K562 (cell line): ENCODE data around the gene NEU1. TPM values are rescaled to one million over a fixed set of nuclear protein-coding genes. Genes with fewer than 3 reads are reported as not detected.

Source experiments
- BRD9 ChIP-seq: fragments of 450-650 bp; IDR thresholded peaks from 2 replicates; pipeline ENCODE4 v1.6.1; 2018; ENCODE audit warnings: low read depth; ENCODE audit not compliant: partially characterized antibody
- CEBPG ChIP-seq, 3 experiments: fragments of 200-800 bp in 1 of 3; sonication (Bioruptor generic) in 1 of 3; sonication (generic) in 1 of 3; formaldehyde crosslinking in 1 of 3; IDR thresholded peaks in 2 of 3; conservative IDR thresholded peaks in 1 of 3; 2 replicates each; pipeline versions ENCODE4 v1.6.1 to v1.8.0; 2016 to 2022; ENCODE audit warnings: missing compliant biosample characterization in 2 of 3, missing genetic modification characterization in 2 of 3, mild to moderate bottlenecking in 1 of 3, missing genetic modification reagents in 1 of 3
- ETV5 ChIP-seq: sonication (generic); formaldehyde crosslinking; IDR thresholded peaks from 2 replicates; pipeline ENCODE4 v1.4.0; 2020; ENCODE audit warnings: low read depth, mild to moderate bottlenecking, missing genetic modification reagents
- GATAD2B ChIP-seq: fragments of 450-650 bp; IDR thresholded peaks from 2 replicates; pipeline ENCODE4 v1.6.1; 2017; ENCODE audit warnings: mild to moderate bottlenecking, borderline replicate concordance
- MED1 ChIP-seq: sonication (generic); formaldehyde crosslinking; IDR thresholded peaks from 2 replicates; pipeline ENCODE4 v1.8.1; 2023; ENCODE audit warnings: missing genetic modification reagents, borderline replicate concordance
- POLR2AphosphoS2 ChIP-seq: IDR thresholded peaks from 2 replicates; pipeline ENCODE4 v1.6.1; 2012; ENCODE audit warnings: low read length, improper control_type of control experiment
- SMARCA4 ChIP-seq: fragments of 450-650 bp; IDR thresholded peaks from 2 replicates; pipeline ENCODE4 v1.6.1; 2016
- TAF7 ChIP-seq: fragments of 450-650 bp; IDR thresholded peaks from 2 replicates; pipeline ENCODE4 v1.6.1; 2016; ENCODE audit warnings: missing genetic modification characterization, missing compliant biosample characterization
- TRIM28 ChIP-seq: fragments of 450-650 bp; IDR thresholded peaks from 2 replicates; pipeline ENCODE4 v1.6.1; 2017
- ZNF561 ChIP-seq: fragments of 450-650 bp; formaldehyde crosslinking; conservative IDR thresholded peaks from 2 replicates; pipeline ENCODE4 v1.4.0; 2020; ENCODE audit warnings: mild to moderate bottlenecking, moderate library complexity
- polyA plus RNA-seq, 8 experiments: library from polyadenylated mRNA; depleted of rRNA in 4 of 8; stranded (reverse) in 5 of 8; unstranded in 3 of 8; fragments of >200 nt; fragmentation: Nextera tagmentation in 2 of 8; fragmentation: Illumina TruSeq in 1 of 8; extraction: Ambion mirVana in 2 of 8; extraction: Trizol in 1 of 8; gene quantifications; 2 replicates each; pipeline versions ENCODE4 v1.2.1 to v1.2.3, GENCODE V29; 2011 to 2014; ENCODE audit warnings: inconsistent platforms in 1 of 8, missing spikeins in 1 of 8
- total RNA-seq, 7 experiments: library from RNA; depleted of rRNA in 6 of 7; stranded (reverse); fragments of >200 nt in 6 of 7; fragmentation: Illumina TruSeq in 2 of 7; extraction: Trizol in 2 of 7; gene quantifications; 2 replicates each; pipeline versions ENCODE4 v1.2.1 to v1.2.3, GENCODE V29; 2011 to 2021; ENCODE audit warnings: low replicate concordance in 1 of 7
- TF ChIP-seq, protein P1 (sequence below): sonication (generic); formaldehyde crosslinking; IDR thresholded peaks from 2 replicates; pipeline ENCODE4 v1.8.1; 2023; ENCODE audit warnings: mild to moderate bottlenecking, missing genetic modification reagents
- TF ChIP-seq, protein P2 (sequence below), 2 experiments: fragments of 450-650 bp; IDR thresholded peaks; 2 replicates each; pipeline ENCODE4 v1.6.1; 2016
- TF ChIP-seq, protein P3 (sequence below): fragments of 250-450 bp; sonication (Bioruptor Pico); IDR thresholded peaks from 2 replicates; pipeline ENCODE4 v1.5.0; 2022; ENCODE audit warnings: mild to moderate bottlenecking
- TF ChIP-seq, protein P4 (sequence below), 3 experiments: fragments of 200-800 bp in 1 of 3; fragments of 250-450 bp in 1 of 3; fragments of 450-650 bp in 1 of 3; sonication (Bioruptor Pico) in 1 of 3; sonication (Bioruptor generic) in 1 of 3; formaldehyde crosslinking in 1 of 3; IDR thresholded peaks; 2 replicates each; pipeline versions ENCODE4 v1.6.1 to v1.8.0; 2016 to 2022; ENCODE audit warnings: mild to moderate bottlenecking in 2 of 3, missing genetic modification characterization in 2 of 3, missing compliant biosample characterization in 1 of 3, moderate library complexity in 1 of 3

Gene NEU1
- total and polyA plus RNA-seq, 9 of the 15 experiments (the other 6 are each of a cell fraction or from before 2014, with no cell fraction given), result 14.8 to 67.8 (median 51.0) TPM

DNA sequence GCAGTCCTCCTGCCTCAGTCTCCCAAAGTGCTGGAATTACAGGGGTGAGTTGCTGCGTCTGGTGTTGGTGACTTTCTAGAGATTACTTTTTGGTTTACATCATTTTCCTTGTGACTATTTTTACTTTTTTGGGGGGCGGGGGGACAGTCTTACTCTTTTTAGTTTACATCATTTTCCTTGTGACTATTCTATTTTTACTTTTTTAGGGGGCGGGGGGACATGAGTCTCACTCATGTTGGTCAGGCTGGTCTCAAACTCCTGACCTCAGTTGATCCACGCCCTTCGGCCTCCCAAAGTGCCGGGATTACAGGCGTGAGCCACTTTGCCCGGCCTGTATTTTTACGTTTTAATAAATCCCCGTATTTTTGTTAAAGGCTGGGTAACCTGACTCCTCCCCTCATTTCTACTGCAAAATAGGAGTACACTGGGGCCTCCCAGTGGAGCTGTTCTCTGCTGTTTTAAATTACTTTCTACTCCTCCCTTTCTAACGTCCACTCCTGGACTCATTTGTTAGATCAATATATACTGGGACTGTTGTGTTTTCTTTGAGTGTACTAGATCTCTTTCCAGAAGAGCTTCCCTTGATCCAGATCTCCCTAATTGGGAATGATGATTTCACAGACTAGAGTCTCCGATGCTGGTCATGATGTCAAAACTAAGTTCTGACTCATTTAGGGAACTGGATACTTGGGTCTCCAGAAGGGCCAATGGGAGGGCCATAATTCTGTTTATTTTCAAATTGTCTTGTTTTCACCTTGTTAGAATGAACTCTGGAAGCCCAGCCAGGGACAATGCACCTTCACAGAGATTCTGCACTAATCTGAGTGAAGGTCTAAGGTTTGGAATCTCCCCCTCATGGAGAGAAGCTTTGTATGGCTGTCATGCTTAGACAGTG lies 25.9 kb downstream of the NEU1 start (continued):
- TF ChIP-seq, protein P1, sequence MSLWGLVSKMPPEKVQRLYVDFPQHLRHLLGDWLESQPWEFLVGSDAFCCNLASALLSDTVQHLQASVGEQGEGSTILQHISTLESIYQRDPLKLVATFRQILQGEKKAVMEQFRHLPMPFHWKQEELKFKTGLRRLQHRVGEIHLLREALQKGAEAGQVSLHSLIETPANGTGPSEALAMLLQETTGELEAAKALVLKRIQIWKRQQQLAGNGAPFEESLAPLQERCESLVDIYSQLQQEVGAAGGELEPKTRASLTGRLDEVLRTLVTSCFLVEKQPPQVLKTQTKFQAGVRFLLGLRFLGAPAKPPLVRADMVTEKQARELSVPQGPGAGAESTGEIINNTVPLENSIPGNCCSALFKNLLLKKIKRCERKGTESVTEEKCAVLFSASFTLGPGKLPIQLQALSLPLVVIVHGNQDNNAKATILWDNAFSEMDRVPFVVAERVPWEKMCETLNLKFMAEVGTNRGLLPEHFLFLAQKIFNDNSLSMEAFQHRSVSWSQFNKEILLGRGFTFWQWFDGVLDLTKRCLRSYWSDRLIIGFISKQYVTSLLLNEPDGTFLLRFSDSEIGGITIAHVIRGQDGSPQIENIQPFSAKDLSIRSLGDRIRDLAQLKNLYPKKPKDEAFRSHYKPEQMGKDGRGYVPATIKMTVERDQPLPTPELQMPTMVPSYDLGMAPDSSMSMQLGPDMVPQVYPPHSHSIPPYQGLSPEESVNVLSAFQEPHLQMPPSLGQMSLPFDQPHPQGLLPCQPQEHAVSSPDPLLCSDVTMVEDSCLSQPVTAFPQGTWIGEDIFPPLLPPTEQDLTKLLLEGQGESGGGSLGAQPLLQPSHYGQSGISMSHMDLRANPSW (CRISPR knock-in tag), result no peak
- TF ChIP-seq SMARCA4 (peak; percentile 14; the same call in 1 of the 2 replicates), ZNF561 (CRISPR knock-in tag) (no peak), ETV5 (CRISPR knock-in tag) (0 out of 2 replicates have a peak, but pooled peaks have one; percentile 6), MED1 (CRISPR knock-in tag) (no peak), GATAD2B (no peak), TRIM28 (no peak), BRD9 (peak; percentile 72), CEBPG (CRISPR knock-in tag; IDR thresholded peaks at IDR 0.05) (no peak), CEBPG (tag; conservative IDR thresholded peaks at IDR 0.05 in 1 of 2, IDR thresholded peaks at IDR 0.05 in 1 of 2) (peak in 1 of 2 experiments; percentile 24; a peak in 1 of 4 replicates), TAF7 (tag) (peak; percentile 24; the same call in 1 of the 2 replicates), POLR2AphosphoS2 (0 out of 2 replicates have a peak, but pooled peaks have one; percentile 17)
- TF ChIP-seq, protein P2, sequence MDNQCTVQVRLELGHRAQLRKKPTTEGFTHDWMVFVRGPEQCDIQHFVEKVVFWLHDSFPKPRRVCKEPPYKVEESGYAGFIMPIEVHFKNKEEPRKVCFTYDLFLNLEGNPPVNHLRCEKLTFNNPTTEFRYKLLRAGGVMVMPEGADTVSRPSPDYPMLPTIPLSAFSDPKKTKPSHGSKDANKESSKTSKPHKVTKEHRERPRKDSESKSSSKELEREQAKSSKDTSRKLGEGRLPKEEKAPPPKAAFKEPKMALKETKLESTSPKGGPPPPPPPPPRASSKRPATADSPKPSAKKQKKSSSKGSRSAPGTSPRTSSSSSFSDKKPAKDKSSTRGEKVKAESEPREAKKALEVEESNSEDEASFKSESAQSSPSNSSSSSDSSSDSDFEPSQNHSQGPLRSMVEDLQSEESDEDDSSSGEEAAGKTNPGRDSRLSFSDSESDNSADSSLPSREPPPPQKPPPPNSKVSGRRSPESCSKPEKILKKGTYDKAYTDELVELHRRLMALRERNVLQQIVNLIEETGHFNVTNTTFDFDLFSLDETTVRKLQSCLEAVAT (IDR thresholded peaks at IDR 0.05), result peak; percentile 74 to 78; a peak in 2 of 4 replicates
- TF ChIP-seq, protein P3, sequence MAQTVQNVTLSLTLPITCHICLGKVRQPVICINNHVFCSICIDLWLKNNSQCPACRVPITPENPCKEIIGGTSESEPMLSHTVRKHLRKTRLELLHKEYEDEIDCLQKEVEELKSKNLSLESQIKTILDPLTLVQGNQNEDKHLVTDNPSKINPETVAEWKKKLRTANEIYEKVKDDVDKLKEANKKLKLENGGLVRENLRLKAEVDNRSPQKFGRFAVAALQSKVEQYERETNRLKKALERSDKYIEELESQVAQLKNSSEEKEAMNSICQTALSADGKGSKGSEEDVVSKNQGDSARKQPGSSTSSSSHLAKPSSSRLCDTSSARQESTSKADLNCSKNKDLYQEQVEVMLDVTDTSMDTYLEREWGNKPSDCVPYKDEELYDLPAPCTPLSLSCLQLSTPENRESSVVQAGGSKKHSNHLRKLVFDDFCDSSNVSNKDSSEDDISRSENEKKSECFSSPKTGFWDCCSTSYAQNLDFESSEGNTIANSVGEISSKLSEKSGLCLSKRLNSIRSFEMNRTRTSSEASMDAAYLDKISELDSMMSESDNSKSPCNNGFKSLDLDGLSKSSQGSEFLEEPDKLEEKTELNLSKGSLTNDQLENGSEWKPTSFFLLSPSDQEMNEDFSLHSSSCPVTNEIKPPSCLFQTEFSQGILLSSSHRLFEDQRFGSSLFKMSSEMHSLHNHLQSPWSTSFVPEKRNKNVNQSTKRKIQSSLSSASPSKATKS (CRISPR knock-in tag), result no peak
- TF ChIP-seq, protein P4, sequence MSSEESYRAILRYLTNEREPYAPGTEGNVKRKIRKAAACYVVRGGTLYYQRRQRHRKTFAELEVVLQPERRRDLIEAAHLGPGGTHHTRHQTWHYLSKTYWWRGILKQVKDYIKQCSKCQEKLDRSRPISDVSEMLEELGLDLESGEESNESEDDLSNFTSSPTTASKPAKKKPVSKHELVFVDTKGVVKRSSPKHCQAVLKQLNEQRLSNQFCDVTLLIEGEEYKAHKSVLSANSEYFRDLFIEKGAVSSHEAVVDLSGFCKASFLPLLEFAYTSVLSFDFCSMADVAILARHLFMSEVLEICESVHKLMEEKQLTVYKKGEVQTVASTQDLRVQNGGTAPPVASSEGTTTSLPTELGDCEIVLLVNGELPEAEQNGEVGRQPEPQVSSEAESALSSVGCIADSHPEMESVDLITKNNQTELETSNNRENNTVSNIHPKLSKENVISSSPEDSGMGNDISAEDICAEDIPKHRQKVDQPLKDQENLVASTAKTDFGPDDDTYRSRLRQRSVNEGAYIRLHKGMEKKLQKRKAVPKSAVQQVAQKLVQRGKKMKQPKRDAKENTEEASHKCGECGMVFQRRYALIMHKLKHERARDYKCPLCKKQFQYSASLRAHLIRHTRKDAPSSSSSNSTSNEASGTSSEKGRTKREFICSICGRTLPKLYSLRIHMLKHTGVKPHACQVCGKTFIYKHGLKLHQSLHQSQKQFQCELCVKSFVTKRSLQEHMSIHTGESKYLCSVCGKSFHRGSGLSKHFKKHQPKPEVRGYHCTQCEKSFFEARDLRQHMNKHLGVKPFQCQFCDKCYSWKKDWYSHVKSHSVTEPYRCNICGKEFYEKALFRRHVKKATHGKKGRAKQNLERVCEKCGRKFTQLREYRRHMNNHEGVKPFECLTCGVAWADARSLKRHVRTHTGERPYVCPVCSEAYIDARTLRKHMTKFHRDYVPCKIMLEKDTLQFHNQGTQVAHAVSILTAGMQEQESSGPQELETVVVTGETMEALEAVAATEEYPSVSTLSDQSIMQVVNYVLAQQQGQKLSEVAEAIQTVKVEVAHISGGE (CRISPR knock-in tag; IDR thresholded peaks at IDR 0.05), result 0 out of 6 replicates have a peak, but pooled peaks of 1 of the 3 experiments have one; percentile 2
